OCI-LY3 (cell line): Measurements from ENCODE around the gene GALNT18.

Experiments
- EZH2phosphoT487 ChIP-seq: fragments of 200-600 bp; shearing (Covaris generic); IDR thresholded peaks from 2 replicates; pipeline ENCODE4 v1.6.1; 2018; ENCODE audit warnings: antibody characterized with exemption, mixed run types, low read depth
- TF ChIP-seq, protein P1 (sequence below): fragments of 200-600, 300-600 bp; sonication (generic); IDR thresholded peaks from 2 replicates; pipeline ENCODE4 v1.5.1; 2014; ENCODE audit warnings: antibody characterized with exemption, low read length, low read depth

DNA sequence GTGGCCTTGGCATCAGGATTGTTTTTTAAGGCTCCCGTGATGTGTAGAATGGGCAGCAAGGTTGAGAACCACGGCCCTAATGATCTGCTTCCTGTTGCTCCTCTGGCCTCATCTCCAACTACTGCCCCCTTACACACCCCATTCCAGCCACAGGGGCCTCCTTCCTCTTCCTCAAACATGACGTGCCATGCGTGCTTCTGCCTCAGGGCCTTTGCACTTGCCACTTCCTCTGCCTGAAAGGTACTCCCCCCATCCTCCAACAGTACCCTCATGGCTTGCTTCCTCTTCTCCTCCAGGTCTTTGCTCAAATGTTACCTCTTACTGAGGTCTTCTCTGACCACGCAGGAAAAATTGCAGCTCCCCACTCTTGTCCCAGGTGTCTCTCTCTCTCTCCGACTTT is 174.8 kb downstream of the GALNT18 start:
- TF ChIP-seq, protein P1, sequence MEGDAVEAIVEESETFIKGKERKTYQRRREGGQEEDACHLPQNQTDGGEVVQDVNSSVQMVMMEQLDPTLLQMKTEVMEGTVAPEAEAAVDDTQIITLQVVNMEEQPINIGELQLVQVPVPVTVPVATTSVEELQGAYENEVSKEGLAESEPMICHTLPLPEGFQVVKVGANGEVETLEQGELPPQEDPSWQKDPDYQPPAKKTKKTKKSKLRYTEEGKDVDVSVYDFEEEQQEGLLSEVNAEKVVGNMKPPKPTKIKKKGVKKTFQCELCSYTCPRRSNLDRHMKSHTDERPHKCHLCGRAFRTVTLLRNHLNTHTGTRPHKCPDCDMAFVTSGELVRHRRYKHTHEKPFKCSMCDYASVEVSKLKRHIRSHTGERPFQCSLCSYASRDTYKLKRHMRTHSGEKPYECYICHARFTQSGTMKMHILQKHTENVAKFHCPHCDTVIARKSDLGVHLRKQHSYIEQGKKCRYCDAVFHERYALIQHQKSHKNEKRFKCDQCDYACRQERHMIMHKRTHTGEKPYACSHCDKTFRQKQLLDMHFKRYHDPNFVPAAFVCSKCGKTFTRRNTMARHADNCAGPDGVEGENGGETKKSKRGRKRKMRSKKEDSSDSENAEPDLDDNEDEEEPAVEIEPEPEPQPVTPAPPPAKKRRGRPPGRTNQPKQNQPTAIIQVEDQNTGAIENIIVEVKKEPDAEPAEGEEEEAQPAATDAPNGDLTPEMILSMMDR = no peak
- no peak for TF ChIP-seq EZH2phosphoT487
